GM18499 (cell line): ENCODE results near the gene ALDH2.
"Not testable (repeated sequence)": the region's sequence is repeated elsewhere in the genome, so short reads cannot be mapped to it uniquely, and the experiment has no call there.

Experiments used
- ATAC-seq: cut with Tn5 transposase; IDR thresholded peaks from one replicate; pipeline ENCODE4 v1.9.1; 2021; ENCODE audit warnings: moderate number of reproducible peaks; ENCODE audit not compliant: insufficient read depth, unreplicated experiment

The ALDH2 gene

DNA sequence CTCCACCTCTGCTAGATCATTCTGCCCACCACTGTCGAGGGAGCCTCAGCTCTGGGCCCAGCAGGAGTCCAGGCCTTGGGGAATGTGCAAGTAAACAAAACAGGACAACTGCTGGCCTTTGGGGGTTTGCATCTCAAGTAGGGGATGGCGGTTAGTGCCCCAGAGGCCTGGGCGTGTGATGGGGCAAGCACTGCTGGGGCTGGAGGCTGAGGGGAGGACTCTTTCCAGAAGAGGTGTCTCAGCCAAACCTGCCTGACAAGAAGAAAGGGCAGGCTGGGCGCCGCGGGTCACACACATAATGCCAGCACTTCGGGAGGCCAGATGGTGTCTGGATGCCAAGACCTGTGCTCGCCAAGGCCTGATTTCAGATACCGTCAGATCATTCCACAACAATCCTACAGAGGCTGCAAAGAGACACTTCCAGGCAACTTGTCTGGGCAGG is 8.6 kb upstream of the ALDH2 start:
- ATAC-seq: no peak

GRCh38 chr12:111759271-111759670 is 7.5 kb upstream of the ALDH2 start:
- ATAC-seq: no peak

DNA sequence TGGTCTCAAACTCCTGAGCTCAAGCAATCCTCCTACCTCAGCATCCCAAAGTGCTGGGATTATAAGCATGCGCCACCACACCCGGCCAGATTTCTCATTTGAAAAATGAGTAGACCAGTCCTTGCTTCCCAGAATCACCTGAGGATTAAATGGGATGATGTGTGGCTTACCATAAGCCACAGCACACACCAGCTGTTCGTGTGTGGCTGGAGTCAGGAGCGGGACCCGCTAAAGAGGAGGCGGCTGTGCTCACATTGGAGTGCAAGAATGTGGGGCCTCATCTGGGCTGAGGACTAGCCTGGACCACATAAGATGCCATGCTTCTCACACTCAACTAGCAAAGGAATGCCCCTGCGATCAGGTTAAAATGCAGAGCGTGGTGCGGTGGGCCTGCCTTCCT is 6.7 kb upstream of the ALDH2 start:
- no peak for ATAC-seq

GRCh38 chr12:111761099-111761498 is 5.6 kb upstream of the ALDH2 start:
- no peak for ATAC-seq

- no peak for ATAC-seq
Observed at GRCh38 chr12:111761706-111762105, 5.0 kb upstream of the ALDH2 start.

DNA sequence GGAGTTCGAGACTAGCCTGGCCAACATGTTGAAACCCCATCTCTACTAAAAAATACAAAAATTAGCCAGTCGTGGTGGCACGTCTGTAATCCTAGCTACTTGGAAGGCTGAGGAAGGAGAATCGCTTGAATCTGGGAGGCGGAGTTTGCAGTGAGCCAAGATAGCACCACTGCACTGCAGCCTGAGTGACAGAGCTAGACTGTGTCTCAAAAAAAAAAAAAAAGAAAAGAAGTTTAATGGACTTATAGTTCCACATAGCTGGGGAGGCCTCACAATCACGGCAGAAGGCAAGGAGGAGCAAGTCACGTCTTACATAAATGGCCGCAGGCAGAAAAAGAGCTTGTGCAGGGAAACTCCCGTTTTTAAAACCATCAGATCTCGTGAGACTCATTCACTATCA is 3.2 kb upstream of the ALDH2 start:
- not testable (repeated sequence) for ATAC-seq

DNA sequence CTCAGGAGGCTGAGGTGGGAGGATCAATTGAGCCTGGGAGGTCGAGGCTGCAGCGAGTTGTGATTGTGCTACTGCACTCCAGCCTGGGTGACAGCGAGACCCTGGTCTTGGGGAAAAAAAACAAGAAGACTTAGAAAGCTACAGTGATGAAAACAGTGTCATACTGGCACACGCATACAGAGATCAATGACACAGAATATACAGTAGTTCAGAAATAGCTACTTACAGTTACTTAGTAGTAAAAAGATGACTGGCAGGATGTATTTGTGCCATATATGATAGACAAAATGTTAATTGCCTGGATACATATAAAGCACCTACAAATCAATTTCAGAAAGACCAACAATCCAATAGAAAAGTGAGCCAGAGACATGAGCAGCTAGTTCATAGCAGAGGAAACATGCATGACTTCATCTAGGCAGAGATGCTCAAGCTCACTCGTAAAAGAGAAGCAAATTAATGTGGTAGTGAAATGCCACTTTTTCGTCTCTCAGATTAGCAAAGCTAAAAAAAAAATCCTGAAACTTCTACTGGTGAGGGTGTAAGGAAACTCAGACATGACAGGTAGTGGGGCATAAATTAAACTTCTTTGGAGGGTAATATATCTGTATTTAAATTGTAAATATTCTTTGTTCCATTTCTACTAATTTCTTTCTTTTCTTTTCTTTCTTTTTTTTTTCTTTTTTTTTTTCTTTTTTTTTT is 2.5 kb upstream of the ALDH2 start:
- no peak for ATAC-seq

DNA sequence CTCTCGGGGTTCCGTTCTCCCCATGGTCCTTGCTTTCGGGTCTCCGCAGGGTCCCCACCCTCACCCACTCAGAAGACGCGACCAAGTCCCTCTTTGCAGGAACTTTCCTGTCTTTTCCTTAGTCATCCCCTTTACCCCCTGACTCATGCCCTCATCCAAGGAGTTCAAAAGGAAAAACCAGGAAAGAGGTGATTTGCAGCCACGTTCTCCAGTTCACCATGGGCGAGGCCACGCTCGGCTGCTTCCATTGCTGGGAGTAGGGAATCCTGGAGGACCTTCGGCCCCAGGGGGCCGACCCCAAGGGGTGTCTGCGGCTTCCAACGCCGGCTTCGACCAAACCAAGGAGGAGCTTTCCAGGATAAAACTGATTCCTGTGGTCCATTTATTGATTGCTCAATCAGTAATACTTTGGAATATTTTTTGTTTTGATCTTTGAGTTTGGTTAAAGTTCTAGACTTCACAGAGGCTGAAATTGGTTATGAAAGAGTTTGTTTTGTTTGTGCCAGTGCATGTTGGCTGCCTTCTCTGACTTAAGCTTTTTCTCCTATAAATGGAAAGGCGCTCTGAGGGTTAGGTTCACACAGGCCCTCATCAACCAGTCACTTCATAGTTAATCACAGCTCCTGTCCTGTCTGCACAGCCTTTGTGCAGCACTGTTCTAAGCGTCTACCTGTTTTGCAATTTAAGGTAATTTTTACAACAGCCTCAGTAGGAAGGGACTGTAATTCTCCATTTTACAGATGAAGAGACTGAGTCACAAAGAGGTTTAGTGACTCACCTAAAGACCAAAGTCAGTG is 827 bp downstream of the ALDH2 start:
- ATAC-seq: no peak

DNA sequence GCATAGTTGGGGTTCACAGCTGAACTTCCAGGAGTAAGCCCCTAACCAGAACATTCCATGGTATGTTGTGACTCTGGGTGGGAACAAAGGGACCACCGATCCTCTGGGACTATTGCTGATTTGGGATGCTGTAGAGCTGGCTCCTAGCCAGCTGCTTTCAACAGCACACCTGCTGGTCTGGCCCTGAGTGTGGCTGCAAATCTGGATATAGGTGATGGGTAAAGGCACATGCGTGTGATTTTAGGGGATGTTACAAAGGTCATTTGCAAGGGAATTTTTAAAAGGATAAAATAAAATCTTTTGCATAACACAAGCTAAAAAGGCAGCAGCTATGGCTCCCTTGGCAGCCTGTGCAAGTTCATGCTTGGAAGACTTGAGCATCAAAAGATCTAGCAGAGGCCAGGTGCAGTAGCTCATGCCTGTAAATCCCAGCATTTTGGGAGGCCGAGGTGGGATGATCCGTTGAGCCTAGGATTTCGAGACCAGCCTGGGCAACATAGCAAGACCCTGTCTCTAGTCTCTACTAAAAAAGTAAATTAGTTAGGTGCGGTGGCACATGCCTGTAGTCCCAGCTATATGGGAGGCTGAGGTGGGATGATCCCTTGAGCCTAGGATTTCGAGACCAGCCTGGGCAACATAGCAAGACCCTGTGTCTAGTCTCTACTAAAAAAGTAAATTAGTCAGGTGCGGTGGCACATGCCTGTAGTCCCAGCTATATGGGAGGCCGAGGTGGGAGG is 1.6 kb downstream of the ALDH2 start:
- no peak for ATAC-seq

DNA sequence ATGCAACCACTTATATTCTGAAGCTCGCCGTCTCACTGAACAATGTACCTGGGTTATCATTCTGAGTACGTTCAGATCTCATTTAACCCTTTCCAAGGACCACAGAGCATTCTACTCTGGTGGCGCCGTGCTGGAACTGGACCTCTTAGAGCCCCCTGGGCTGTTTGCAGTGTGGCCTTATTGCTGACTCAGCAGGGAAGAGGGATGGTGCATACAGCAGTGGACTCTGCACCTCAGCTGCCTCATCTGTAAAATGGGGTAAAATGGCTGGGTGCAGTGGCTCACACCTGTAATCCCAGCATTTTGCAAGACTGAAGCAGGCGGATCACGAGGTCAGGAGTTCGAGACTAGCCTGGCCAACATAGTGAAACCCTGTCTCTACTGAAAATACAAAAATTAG is 2.9 kb downstream of the ALDH2 start:
- no peak for ATAC-seq

DNA sequence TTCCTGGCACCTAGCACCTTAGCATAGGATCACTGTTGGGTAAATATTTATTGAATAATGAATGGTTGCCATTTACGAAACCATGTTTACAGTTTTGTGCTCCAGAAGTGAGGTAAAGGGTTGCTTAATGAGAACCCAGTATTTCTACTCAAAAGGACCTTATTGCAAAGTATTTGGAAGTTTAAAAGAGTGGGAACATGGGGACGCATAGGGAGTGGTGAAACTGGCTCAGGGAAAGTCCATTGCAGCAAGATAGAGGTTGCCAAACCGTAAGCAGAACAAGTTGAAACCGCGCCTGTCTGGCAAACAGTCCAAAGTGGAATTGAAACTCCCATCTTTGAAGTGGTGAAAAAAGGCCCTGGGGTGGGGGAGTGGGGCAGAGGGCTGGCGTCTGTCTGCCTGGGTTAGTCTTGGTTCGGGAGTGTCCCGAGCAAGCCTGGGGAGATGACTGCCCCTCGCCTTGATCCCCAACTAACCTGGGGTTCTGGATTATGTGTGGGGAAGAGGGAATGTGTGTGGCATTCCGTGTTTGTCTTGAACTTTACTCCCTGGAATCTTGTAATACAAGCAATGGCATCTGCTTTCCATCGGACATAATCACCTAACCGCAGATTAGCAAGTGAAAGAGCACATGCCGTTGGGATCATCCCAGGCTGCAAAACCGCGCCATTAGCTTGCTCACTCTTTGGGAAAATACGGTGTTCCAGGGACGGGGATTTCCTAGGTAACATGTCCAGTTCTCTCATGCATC is 7.2 kb downstream of the ALDH2 start:
- no peak for ATAC-seq

DNA sequence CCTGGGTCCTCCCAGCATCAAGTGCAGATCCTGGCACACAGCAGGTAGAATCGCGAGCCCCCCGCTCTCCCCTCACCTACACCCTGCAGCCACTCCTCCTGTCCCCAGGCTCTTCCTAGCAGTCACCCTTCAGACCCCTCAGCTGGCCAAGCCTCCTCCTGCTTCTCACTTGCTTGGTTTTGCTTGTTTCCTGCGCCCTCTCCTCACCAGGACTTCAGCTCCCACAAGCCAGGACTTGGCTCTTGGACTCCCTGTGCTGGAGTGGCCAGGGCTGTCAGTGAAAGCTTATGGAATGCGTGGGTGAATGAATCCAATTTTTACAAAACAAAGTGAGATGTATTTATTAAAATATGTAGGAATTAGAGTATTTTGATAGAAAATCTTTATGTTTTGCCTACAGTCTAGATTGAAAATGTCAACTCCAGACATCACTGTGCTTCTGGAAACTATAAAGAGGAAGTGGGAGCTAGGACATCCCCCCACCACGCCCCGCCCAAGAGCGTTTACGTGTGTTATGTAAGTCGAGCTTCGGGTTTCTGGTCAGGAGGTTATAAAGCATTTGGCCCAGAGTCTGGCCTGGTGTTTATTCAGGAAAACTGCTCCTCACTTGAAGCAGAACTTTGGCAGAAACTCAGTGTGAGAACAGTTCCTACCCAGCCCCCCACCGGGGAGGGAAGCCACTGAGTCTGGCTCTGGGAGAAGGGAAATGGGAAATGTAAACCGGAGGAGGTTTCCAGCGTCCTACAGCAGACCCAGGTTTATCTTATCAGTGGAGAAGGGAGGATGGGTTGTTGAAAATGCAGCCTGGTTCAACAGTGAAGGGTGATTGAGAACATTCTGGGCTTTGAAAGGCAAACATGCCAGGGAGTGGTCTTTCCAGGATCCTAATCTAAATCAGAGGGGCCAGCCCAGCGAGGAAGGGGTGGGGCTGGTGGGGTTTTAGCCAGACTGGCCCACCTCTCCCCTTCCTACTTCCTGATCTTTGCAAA is 8.8 kb downstream of the ALDH2 start:
- ATAC-seq: no peak

DNA sequence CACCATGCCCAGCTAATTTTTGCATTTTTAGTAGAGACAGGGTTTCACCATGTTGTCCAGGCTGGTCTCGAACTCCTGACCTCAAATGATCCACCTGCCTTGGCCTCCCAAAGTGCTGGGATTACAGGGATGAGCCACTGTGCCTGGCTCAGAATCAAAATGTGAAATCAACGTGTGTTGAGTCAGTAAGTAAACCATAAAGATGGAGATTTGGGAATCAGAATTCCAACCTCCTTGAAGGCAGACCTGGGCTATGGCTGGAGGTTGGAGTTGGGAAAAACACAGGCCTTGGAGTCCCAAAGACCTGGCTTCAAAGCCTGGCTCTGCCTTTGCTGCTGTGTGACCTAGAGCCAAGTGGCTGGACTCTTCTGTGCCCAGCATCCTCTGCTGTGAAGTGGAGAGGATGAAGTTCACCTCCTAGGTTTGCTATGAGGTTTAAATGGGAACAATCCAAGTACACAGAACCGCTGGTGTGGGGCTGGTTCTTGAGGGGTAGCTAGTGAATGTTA is 10.2 kb downstream of the ALDH2 start:
- ATAC-seq: no peak

GRCh38 chr12:111777345-111778045 is 10.8 kb downstream of the ALDH2 start:
- no peak for ATAC-seq

GRCh38 chr12:111780166-111780565 is 13.4 kb downstream of the ALDH2 start:
- no peak for ATAC-seq

DNA sequence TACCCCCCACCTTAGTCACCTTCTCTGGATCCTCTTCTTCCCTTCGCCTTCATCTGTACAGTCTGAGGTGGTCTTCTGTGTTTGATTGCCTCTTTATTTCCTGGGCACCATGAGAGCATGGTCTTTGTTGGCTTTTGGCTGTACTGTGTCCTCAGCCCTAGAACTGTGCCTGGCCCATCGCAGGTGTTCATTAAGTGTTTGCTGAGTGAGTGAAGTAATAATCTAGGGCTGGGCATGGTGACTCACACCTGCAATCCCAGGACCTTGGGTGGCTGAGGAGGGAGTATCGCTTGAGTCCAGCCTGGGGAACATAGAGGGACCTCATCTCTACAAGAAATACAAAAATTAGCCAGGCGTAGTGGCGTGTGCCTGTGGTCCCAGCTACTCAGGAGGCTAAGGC is 13.9 kb downstream of the ALDH2 start:
- no peak for ATAC-seq

GRCh38 chr12:111781085-111781658 is 14.4 kb downstream of the ALDH2 start:
- ATAC-seq: no peak

DNA sequence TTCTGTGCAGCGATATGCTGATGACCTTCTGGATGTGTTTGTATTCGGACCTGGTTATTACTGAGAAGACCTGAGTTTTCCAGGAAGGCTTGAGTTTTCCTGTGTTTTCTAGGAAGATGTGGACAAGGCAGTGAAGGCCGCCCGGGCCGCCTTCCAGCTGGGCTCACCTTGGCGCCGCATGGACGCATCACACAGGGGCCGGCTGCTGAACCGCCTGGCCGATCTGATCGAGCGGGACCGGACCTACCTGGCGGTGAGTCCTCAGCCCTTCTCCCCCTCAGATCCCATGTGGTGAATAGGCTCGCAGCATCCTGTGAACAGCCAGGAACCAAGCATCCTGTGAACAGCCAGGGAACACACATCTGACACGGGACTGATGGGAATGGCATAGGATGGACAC is 16.3 kb downstream of the ALDH2 start:
- no peak for ATAC-seq
